ENCODE measurements around the gene TK1.
"Not testable (repeated sequence)": the region's sequence is repeated elsewhere in the genome, so short reads cannot be mapped to it uniquely, and the experiment has no call there.

The TK1 gene

DNA sequence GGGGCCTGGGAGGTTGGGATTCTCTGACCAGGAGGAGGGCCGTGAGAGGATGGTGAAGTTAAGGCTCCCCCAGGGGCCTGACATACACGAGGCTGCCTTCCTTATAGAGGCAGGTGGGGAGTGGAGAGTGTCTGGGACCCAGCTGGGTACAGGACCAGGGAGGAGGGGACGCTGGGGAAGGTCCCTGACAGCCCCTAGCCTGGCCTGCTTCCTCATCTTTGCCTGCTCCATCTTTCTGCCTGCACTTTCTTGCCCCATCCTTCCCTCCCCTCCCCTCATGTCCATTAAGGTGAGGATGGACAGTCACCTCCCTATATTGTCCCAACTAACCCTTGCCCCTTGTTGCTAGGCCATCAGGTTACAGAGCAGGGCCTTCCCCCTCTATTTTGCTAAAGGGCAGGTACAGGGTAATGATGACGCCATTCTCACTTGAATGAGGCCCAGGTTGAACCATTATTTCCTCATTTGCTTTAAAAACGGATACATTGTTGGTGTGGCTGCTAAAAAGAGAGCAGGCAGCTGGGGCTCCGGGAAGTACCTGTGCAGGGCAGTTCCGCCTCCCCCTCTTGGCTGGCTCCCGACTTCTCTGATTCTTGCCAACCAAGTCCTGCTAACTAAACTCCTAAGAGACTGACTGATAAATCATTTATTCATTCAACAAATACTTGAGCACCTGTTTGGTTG lies 39.4 kb downstream of the TK1 start:
- DNase-seq: no peak

DNA sequence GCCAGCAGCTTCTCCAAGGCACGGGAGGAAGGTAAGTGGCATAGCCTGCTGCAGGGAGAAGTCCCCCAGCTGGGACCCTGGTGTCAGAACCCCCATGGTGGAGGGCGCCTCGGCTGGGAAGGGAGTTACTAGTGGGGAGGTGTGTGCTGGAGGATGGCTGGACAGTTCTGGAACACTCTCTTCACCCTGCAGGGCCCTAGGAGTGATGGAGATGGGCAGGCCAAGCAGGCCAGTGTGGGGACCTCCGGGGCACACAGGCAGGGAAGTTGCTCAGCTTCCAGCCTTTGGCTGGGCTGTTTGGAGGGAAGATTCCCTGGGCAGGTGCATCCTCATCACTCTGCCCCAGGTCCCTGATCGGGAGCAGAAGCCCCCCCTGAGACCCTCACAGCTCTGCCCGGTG lies 40.0 kb downstream of the TK1 start:
- DNase-seq: no peak

DNA sequence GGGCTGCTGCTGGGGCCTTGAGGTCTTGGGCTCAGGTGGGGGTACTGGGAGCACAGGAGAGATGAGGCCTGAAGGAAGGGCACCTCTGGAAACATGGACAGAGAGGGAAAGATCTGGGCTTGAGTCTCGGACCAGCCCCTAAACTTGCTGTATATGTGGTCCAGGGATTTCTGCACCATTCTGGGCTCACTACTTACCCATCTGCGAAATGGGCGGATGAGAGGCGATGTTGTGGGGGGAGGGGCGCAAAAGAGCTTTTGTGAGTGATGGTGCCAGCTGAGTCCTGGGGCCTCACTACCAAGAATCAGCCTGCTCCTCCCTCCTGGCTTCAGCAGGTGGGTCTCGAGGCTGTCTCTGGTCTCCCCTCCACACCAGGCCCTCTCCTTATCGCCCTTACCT lies 40.4 kb downstream of the TK1 start:
- DNase-seq: no peak

DNA sequence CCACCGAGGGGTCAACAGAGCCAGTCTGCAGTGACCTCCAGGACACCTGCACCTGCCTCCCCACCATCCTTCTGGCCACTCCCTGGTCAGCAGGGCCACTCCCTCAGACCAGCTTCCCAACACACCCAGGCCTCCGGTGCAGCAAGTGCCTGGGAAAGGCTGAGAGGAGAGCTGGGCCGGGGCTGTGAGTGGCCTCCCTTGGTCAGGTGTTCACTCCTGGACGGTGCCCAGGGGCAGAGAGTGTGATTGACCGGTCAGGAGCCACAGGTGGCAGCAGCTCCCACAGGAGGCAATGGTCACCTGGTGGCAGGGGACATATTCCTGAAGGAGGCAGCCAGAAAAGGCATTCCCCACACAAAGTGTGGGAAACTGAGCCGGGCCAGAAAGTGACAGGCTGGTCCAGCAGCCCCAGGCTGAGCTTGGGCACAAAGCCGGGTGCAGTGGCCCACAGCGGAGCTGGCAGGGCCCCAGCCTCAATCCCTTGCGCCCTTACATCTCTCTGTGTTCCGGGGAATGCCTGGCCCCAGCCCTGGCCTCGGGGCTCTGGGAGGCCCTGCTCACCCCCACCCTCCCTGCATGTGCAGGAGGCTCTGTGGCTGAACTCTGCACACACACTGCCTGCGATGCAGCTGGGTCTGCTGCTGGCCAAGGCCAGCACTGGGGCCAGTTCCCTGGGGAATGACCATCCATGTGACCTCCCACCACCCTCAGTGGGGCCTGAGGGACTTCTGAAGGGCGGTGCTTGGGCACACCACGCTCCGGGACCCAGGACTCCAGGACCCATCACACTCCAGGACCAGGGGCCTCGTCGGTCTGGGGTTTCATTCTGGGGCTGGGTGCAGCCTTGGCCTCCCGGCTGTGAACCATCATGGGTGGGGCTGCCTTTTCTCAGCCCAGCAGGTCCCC lies 41.9 kb downstream of the TK1 start:
- DNase-seq: no peak

DNA sequence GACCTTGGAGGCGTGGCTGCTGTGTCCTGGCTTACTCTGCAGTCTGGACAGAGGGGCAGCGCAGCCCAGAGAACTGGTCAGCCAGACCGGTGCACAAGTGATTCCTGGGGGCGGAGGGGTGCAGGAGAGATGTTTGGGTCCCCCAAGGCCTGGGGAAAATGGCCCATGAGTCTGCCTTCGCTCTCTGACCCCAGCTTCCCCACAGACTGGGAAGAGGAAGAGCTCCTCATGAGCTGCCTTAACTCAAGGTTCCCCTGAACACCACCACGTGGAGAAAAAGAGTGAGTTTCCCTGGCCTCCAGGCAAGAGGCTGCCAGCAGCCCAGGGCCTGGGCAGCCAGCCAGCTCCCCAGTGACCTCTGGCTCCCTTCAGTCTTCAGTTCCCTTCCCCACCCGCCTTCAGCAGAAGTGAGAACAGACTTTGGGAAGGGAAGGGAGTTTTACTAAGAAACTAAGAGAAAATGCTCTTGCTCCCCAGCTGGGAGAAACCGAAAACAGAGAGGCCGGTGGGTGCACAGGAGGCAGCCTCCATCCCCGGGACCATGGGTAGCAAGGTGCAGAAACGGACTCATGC lies 42.6 kb downstream of the TK1 start:
- DNase-seq: no peak

DNA sequence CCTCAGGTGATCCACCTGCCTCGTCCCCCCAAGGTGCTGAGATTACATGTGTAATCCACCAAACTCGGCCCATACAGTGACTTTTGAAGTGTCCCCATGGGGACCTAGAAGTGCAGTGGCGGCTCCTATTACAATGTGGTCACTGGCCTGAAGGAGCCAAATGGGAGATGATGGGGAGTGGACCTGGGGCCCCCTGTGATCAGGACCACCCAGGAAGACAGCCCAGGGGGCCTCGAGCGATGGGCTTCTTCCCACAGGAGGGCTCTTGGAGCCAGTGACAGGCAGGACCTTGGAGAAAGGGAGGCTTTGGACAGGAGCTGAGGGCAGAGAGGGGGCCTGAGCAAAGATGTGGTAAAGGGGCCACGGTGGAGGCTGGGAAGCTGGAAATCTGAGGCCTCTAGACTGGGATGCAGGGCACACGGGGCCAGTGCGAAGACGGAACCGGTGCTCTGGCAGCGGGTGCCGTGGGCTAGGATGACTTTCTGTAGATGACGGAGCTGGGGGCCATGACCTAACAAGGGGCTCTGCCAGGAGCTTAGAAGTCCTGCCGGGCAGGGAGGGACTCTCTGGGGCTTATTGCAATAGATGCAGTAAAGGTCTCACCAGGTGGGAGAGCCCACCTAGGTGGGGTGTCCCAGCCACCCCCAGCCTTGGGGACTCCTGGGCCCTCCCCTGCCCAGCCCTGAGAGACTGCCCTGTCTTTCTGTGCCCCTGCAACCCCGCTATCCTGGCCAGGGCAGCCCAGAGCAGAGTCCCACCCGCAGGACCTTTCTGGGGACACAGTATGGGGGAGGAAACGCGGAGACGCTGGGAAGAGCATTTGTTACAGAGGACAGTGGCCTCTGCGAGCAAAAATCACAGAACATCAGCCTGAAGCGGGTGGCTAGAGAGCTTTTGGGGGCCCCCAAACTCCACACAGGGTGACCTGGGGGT lies 43.4 kb downstream of the TK1 start:
- no peak for DNase-seq

DNA sequence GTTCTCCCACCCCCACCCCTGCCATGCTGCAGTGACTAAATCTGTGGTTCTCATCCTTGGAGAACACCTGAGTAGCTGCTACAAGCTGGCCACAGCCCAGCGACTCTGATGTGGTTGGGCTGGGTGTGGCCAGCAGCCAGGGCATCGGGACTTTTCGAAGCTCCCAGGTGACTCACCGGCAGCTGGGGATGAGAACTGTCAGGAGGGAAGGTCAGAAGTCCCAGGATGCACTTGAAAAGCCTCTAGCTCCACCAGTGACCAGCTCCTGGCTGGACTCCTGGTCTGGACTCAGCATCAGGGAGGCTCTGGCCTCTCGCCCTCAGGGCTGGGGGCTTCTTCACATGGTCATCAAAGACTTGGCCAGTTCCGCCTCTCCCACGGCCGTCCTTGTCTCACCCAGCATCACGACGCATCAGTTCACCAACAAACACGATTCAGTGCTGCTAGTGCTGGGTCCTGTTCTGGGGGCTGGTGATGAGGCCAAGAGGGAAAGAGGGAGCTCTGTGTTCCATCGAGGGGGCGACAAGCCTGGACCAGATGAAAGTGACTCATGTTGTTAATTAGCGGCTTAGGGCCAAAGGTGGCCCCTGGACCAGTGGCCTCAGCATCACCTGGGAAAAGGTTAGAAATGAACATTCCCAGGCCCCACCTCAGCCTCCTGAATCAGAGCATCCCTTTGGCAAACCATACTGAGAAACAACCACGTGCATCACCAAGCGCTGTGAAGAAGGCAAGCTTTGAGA lies 44.6 kb downstream of the TK1 start:
- no peak for DNase-seq

DNA sequence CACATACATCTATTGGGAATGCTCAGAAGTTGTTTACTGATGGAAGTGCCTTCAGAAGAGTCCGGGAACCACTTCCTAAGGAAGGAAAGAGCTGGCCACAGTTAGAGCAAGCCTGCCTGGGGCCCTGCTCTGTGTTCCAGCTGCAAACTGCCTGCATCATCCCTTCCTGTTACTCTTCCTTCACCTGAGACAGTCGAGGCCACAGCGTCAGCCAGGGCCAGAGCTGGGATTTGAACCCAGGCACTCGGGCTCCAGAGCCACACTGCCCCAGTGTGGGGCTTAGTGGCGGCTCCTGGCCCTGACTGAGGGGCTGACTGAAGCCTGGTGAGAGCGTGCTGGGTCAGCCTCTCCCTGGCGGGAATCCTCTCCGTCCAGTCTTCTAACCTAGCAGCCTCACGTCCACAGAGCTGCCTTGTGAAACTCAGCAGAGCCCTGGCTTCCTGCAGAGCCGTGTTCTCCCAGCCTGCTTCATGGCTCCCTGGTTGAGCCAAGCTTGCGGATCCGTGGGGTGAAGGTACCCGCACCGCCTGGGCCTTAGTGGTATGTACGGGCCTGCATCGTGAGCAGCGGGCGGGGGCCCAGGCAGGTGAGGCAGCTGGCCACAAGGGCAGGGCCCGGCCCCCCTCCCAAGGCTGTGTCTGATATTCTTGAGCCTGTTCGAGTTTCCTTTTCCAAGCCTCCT lies 45.3 kb downstream of the TK1 start:
- no peak for DNase-seq

DNA sequence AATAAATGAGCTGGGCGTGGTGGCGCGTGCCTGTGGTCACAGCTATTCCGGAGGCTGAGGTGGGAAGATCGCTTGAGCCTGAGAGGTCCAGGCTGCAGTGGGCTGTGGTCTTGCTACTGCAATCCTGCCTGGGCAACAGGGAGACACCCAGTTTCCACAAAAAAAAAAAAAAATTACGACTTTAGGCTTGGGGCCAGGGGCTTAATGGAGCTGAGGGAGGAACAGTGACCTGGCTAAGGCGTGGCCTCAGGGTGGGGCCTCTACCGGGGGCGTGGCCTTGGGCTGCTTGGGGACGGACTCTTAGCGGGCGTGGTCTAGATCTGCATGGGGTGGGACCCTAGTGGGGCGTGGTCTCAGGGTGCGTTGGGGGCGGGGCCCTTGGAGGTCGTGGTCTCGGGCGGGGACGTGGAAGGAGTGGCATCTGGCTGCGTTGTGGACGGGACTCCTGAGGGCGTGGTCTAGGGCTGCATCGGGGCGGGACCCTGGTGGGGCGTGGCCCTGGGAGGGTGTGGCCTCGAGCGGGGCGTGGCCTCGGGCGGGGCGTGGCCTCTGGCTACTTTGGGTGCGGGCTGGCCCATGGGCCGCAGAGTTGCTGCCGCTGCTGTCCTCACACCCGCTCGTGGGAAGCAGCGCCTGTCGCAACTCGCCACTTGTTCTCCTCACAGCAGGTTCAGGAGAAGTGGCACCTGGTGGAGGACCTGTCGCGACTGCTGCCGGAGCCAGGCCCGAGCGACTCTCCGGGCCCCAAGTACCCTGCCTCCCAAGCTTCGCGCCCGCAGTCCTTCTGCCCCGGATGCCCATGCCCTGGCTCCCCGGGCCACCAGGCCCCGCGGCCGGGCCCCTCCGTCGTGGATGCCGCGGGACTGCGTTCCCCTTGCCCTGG lies 46.4 kb downstream of the TK1 start:
- no peak for DNase-seq

DNA sequence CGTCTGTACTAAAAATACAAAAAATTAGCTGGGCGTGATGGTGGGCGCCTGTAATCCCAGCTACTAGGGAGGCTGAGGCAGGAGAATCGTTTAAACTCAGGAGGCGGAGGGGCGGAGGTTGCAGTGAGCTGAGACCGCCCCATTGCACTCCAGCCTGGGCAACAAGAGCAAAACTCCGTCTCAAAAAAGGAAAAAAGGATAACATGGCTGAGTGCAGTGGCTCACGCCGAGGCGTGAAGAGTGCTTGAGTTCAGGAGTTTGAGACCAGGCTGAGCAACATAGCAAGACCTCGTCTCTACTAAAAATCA lies 47.0 kb downstream of the TK1 start:
- DNase-seq: not testable (repeated sequence)

DNA sequence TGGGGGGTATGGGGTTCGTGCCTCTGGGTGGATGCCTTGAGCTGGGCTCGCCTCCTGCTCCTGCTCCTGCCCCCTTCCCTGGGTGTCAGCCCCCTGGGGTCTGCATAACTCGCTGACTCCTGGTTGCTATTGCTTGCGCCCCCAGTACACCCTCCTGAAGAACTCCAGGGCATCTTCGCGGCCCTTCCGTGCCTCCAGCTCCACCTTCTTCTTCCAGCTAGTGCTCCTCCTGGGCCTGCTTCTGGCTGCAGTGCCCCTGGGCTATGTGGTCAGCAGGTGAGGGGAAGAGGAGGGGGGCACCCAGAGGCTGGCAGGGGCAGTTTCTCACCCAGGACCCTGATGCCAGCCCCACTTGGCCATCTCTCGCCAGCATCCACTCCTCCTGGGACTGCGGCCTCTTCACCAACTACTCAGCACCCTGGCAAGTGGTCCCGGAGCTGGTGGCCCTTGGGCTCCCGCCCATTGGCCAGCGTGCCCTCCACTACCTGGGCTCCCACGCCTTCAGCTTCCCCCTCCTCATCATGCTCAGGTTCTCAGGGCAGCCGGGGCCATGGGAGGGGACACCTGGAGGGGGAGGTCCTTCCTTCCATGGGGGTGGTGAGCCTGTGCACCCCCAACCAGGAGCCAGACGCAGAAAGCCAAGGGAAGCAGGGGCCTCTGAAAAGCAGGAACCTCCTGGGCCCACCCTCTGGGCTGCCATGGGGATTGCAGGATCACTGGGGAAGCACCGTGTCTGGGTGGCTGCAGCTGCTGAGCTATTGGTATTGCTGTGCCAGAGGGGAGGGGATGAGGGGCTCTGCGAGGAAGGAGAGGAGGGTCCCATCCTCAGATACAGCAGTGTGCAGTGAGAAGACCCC lies 48.4 kb downstream of the TK1 start:
- no peak for DNase-seq

DNA sequence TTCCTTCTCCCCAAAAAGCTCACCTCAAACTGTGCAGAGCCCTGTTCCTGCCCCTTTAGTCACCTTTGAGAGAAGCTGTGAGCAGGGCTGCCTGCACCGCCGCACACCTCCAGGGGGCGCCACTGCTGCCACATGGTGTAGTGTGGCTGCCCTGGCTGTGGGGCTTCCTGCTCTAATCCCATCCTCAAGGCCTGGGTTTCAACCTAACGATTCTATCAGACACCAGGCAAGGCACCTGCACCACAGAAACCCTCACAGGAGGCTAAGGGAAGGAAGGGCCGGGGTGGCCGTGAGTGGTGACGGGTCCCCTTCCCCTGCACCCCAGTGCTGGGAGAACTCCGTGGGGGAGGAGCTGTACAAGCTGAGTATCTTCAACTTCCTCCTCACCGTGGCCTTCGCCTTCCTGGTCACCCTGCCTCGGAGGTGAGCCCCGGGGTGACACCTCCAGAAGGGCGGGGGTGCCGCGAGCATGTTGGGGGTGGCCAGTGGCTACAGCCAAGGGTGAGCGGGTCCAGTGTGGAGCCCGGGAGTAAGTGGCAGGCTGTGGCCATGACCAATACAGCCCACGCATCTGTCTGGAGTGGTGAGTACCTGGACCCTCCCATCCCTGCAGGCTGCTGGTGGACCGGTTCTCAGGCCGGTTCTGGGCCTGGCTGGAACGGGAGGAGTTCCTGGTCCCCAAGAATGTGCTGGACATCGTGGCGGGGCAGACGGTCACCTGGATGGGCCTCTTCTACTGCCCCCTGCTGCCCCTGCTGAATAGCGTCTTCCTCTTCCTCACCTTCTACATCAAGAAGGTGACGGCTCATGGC lies 49.3 kb downstream of the TK1 start:
- DNase-seq: no peak

DNA sequence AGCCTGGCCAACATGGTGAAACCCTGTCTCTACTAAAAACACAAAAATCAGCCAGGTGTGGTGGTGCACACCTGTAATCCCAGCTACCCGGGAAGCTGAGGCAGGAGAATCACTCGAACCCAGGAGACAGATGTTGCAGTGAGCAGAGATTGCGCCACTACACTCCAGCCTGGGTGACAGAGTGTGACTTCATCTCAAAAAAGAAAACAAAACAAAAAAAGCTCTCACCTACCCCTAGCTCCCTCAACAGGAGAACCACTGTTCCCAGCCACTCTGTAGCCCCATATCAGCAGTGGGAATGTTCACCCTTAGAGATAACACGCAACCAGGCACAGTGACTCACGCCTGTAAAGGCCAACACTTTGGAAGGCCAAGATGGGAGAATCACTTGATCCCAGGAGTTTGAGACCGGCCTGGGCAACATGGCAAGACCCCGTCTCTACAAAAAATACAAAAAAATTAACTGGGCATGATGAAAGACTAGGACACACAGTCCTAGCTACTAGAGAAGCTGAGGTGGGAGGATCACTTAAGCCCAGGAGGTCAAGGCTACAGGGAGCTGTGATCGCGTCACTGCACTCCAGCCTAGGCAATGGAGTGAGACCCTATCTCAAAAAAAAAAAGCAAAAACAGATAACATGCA lies 50.9 kb downstream of the TK1 start:
- no peak for DNase-seq

DNA sequence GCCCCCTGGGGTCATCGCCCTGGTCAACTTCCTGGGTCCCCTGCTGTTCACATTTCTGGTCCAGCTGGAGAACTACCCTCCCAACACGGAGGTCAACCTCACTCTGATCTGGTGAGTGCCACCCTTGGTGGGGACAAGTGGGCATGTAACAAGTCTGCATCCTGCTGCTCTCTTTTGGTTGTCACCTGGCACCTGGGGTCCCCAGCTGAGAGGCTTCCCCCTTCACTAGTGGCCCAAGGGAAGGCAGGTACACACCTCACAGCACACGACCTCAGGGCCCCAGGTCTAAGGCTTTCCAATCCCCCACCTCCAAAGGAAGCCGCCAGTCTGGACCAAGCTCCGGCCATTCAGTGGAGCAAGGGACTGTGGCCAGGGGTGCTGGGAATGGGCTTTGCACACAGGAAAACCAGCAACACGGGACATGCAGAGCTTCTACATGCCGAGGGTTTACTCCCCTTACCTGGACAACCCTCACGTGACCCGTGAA lies 51.9 kb downstream of the TK1 start:
- DNase-seq: no peak

DNA sequence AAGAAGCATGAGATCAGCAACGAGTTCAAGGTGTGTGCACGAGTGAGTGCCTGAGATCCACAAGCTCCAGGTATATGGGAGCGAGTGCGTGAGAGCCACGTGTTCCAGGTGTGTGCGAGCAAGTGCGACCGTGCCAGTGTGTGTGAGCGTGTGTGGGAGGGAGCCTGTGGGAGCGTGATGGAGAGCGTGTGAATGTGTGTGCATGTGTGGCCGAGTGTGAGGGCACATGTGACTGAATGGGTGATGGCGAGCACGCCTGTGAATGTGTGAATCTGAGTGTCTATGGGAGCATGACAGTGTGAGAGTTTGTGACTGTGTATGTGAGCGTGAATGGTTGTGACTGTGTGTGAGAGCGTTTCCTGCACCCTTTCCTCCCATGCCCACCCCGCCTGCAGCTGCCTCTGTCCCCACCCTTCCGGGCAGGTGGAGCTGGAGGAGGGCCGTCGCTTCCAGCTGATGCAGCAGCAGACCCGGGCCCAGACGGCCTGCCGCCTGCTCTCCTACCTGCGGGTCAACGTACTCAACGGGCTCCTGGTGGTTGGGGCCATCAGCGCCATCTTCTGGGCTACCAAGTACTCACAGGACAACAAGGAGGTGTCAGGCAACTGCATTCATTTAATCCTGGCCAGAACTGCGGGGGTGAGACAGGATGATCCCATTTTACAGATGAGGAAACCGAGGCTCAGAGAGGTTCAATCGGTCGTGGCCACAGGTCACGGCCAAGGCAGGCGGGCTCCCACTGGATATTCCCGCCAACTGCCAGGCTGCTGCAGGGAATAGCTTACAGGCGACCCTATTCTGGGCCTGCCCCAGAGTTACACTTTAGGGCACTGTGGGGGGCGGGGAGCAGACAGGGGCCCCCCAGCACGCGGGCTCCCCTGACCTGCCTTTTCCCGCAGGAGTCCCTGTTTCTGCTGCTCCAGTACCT lies 52.6 kb downstream of the TK1 start:
- DNase-seq: no peak

DNA sequence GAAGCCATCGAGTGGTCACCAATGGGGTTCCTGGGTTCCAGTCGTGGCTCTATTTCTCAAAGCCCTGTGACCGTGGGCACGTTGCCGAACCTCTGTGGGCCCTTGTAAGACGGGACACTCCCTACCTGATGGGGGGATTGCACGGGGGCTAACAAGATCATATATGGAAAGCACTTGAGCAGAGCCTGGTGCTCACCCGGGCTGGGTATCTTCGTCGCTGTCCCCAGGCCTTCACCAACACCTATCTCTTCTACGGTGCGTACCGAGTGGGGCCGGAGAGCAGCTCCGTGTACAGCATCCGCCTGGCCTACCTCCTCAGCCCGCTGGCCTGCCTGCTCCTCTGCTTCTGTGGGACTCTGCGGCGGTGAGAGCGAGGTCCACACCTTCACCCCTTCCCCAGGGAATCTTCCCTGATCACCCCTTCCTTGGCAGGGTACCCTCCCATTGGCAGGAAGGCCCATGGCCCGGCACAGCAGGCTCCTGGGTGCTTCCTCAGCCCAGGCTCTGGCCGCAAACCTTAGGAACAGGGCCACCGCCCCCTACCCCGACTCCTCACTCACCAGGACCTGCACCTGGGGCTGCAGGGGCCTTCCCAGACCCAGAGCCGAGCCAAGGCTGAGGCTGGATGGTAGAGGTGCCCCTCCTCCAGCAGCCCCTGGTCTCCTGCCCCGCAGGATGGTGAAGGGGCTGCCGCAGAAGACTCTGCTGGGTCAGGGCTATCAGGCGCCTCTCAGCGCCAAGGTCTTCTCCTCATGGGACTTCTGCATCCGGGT lies 53.5 kb downstream of the TK1 start:
- DNase-seq: no peak

All from cerebellar nuclear complex (tissue), 1 donor.